Vagina (tissue), 2 donors: ENCODE data around the gene LHFPL3.

Experiments used
- CTCF ChIP-seq, 3 experiments: fragments of 450-650 bp in 2 of 3; fragments of 200-600 bp in 1 of 3; sonication (generic) in 1 of 3; IDR thresholded peaks; one replicate each; pipeline ENCODE4 v1.5.1; 2017 to 2019; ENCODE audit warnings: antibody characterized with exemption in 3 of 3, mild to moderate bottlenecking in 2 of 3, moderate library complexity in 2 of 3
- POLR2AphosphoS5 ChIP-seq, 2 donors: sonication (generic); formaldehyde crosslinking; IDR thresholded peaks; one replicate each; pipeline ENCODE4 v1.9.0; 2017; ENCODE audit warnings: antibody characterized with exemption in 2 of 2, mild to moderate bottlenecking in 2 of 2, low read depth in 1 of 2; ENCODE audit not compliant: insufficient read depth in 1 of 2

DNA sequence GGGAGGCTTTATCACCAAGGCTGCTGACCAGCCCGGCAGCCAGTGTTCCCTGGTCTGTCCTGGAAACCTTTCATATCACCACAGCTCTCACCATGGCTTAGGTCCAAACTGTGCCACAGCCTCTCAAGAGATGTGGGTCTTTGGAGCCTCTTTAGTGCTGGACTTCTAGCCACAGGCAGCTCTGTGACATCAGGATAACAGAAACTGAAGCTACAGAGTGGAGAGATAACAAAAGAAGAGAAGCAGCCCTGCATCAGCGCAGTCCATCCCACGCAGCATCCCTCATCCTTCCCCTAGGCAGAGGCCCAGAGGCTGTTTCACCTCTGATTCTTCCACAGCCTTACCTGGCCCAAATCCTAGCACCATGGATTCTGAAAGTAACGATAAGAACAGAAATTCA, 497.7 kb downstream of the LHFPL3 start:
- no peak for TF ChIP-seq CTCF (IDR thresholded peaks at IDR 0.05)
- TF ChIP-seq POLR2AphosphoS5 (IDR thresholded peaks at IDR 0.05; ENCODE audit: insufficient read depth in 1 of 2, low read depth in 1 of 2): no peak
